GM12878 (cell line): ENCODE measurements around the gene LST1. TPM values are rescaled to one million over a fixed set of nuclear protein-coding genes. Genes with fewer than 3 reads are reported as not detected.

Experiments
- CHD4 ChIP-seq: fragments of 200-600 bp; sonication (generic); IDR thresholded peaks from 2 replicates; pipeline ENCODE4 v1.6.1; 2016; ENCODE audit warnings: mild to moderate bottlenecking
- EZH2 ChIP-seq: IDR thresholded peaks from 2 replicates; pipeline ENCODE4 v1.6.1; 2012; ENCODE audit warnings: low read depth, mild to moderate bottlenecking, control low read depth, inconsistent platforms, low read length, borderline replicate concordance; ENCODE audit not compliant: control insufficient read depth
- MYC ChIP-seq: IDR thresholded peaks from 2 replicates; pipeline ENCODE4 v1.6.1; 2011; ENCODE audit warnings: mild to moderate bottlenecking, low read length, moderate library complexity, inconsistent platforms; ENCODE audit not compliant: insufficient read depth, insufficient replicate concordance, insufficient read length, severe bottlenecking
- PAX5 ChIP-seq: IDR thresholded peaks from 2 replicates; pipeline ENCODE4 v1.6.1; 2011; ENCODE audit warnings: low read depth, low read length, borderline replicate concordance
- RBBP5 ChIP-seq: fragments of 200-600 bp; sonication (generic); conservative IDR thresholded peaks from 2 replicates; pipeline ENCODE4 v1.6.1; 2016
- SPI1 ChIP-seq: IDR thresholded peaks from 2 replicates; pipeline ENCODE4 v1.6.1; 2011; ENCODE audit warnings: low read depth, mild to moderate bottlenecking, low read length, moderate library complexity, borderline replicate concordance; ENCODE audit not compliant: insufficient read depth
- TARDBP ChIP-seq: IDR thresholded peaks from 2 replicates; pipeline ENCODE4 v1.6.1; 2016; ENCODE audit warnings: borderline replicate concordance
- polyA plus RNA-seq, 11 experiments: library from polyadenylated mRNA; depleted of rRNA in 4 of 11; unstranded in 6 of 11; stranded (reverse) in 5 of 11; fragments of >200 nt; fragmentation: Nextera tagmentation in 4 of 11; fragmentation: Illumina TruSeq in 1 of 11; extraction: Ambion mirVana in 4 of 11; extraction: Trizol in 1 of 11; gene quantifications; 1 replicate in 1 of 11; 2 replicates in 10 of 11; pipeline versions ENCODE4 v1.2.1 to v1.2.3, GENCODE V29; 2011 to 2016; ENCODE audit warnings: inconsistent platforms in 2 of 11, missing spikeins in 2 of 11, low read depth in 1 of 11
- total RNA-seq, 4 experiments: library from RNA; depleted of rRNA in 3 of 4; stranded (reverse); fragments of >200 nt in 3 of 4; fragmentation: Illumina TruSeq in 1 of 4; extraction: Trizol in 1 of 4; gene quantifications; 2 replicates each; pipeline versions ENCODE4 v1.2.1 to v1.2.3, GENCODE V29; 2013 to 2021
- TF ChIP-seq, protein P1 (sequence below): fragments of 450-650 bp; IDR thresholded peaks from 2 replicates; pipeline ENCODE4 v1.6.1; 2014; ENCODE audit warnings: mild to moderate bottlenecking
- TF ChIP-seq, protein P2 (sequence below): IDR thresholded peaks from 2 replicates; pipeline ENCODE4 v1.6.1; 2011; ENCODE audit warnings: low read depth, mild to moderate bottlenecking, low read length, moderate library complexity, borderline replicate concordance; ENCODE audit errors: extremely low read depth
- TF ChIP-seq, protein P3 (sequence below): IDR thresholded peaks from 2 replicates; pipeline ENCODE4 v1.6.1; 2011; ENCODE audit warnings: mild to moderate bottlenecking, low read depth, low read length, moderate library complexity; ENCODE audit not compliant: insufficient replicate concordance
- TF ChIP-seq, protein P4 (sequence below): fragments of 450-650 bp; IDR thresholded peaks from 2 replicates; pipeline ENCODE4 v1.6.1; 2017; ENCODE audit warnings: mild to moderate bottlenecking, moderate library complexity
- TF ChIP-seq, protein P5 (sequence below): fragments of 450-650 bp; IDR thresholded peaks from 2 replicates; pipeline ENCODE4 v1.6.1; 2017; ENCODE audit warnings: mild to moderate bottlenecking
- TF ChIP-seq, protein P6 (sequence below): fragments of 150-350 bp; IDR thresholded peaks from 2 replicates; pipeline ENCODE4 v1.6.1; 2016; ENCODE audit warnings: low read depth, low read length
- TF ChIP-seq, protein P7 (sequence below): fragments of 450-650 bp; conservative IDR thresholded peaks from 2 replicates; pipeline ENCODE4 v1.6.1; 2017; ENCODE audit warnings: mild to moderate bottlenecking, moderate library complexity

LST1 gene
- total and polyA plus RNA-seq, 10 of the 15 experiments (the other 5 are each of a cell fraction or from before 2014, with no cell fraction given): 4.1 to 35.5 (median 16.4) TPM

DNA sequence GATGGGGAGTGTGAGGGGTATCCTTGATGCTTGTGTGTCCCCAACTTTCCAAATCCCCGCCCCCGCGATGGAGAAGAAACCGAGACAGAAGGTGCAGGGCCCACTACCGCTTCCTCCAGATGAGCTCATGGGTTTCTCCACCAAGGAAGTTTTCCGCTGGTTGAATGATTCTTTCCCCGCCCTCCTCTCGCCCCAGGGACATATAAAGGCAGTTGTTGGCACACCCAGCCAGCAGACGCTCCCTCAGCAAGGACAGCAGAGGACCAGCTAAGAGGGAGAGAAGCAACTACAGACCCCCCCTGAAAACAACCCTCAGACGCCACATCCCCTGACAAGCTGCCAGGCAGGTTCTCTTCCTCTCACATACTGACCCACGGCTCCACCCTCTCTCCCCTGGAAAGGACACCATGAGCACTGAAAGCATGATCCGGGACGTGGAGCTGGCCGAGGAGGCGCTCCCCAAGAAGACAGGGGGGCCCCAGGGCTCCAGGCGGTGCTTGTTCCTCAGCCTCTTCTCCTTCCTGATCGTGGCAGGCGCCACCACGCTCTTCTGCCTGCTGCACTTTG lies 10.7 kb upstream of the LST1 start, which contains the start of gene TNF (continued):
- TF ChIP-seq, protein P1, sequence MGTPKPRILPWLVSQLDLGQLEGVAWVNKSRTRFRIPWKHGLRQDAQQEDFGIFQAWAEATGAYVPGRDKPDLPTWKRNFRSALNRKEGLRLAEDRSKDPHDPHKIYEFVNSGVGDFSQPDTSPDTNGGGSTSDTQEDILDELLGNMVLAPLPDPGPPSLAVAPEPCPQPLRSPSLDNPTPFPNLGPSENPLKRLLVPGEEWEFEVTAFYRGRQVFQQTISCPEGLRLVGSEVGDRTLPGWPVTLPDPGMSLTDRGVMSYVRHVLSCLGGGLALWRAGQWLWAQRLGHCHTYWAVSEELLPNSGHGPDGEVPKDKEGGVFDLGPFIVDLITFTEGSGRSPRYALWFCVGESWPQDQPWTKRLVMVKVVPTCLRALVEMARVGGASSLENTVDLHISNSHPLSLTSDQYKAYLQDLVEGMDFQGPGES: no peak
- no peak for TF ChIP-seq PAX5
- TF ChIP-seq, protein P2, sequence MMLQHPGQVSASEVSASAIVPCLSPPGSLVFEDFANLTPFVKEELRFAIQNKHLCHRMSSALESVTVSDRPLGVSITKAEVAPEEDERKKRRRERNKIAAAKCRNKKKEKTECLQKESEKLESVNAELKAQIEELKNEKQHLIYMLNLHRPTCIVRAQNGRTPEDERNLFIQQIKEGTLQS: no peak
- TF ChIP-seq, protein P3, sequence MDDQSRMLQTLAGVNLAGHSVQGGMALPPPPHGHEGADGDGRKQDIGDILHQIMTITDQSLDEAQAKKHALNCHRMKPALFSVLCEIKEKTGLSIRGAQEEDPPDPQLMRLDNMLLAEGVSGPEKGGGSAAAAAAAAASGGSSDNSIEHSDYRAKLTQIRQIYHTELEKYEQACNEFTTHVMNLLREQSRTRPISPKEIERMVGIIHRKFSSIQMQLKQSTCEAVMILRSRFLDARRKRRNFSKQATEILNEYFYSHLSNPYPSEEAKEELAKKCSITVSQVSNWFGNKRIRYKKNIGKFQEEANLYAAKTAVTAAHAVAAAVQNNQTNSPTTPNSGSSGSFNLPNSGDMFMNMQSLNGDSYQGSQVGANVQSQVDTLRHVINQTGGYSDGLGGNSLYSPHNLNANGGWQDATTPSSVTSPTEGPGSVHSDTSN: no peak
- TF ChIP-seq, protein P4, sequence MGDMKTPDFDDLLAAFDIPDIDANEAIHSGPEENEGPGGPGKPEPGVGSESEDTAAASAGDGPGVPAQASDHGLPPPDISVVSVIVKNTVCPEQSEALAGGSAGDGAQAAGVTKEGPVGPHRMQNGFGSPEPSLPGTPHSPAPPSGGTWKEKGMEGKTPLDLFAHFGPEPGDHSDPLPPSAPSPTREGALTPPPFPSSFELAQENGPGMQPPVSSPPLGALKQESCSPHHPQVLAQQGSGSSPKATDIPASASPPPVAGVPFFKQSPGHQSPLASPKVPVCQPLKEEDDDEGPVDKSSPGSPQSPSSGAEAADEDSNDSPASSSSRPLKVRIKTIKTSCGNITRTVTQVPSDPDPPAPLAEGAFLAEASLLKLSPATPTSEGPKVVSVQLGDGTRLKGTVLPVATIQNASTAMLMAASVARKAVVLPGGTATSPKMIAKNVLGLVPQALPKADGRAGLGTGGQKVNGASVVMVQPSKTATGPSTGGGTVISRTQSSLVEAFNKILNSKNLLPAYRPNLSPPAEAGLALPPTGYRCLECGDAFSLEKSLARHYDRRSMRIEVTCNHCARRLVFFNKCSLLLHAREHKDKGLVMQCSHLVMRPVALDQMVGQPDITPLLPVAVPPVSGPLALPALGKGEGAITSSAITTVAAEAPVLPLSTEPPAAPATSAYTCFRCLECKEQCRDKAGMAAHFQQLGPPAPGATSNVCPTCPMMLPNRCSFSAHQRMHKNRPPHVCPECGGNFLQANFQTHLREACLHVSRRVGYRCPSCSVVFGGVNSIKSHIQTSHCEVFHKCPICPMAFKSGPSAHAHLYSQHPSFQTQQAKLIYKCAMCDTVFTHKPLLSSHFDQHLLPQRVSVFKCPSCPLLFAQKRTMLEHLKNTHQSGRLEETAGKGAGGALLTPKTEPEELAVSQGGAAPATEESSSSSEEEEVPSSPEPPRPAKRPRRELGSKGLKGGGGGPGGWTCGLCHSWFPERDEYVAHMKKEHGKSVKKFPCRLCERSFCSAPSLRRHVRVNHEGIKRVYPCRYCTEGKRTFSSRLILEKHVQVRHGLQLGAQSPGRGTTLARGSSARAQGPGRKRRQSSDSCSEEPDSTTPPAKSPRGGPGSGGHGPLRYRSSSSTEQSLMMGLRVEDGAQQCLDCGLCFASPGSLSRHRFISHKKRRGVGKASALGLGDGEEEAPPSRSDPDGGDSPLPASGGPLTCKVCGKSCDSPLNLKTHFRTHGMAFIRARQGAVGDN: peak; percentile 76
- TF ChIP-seq, protein P5, sequence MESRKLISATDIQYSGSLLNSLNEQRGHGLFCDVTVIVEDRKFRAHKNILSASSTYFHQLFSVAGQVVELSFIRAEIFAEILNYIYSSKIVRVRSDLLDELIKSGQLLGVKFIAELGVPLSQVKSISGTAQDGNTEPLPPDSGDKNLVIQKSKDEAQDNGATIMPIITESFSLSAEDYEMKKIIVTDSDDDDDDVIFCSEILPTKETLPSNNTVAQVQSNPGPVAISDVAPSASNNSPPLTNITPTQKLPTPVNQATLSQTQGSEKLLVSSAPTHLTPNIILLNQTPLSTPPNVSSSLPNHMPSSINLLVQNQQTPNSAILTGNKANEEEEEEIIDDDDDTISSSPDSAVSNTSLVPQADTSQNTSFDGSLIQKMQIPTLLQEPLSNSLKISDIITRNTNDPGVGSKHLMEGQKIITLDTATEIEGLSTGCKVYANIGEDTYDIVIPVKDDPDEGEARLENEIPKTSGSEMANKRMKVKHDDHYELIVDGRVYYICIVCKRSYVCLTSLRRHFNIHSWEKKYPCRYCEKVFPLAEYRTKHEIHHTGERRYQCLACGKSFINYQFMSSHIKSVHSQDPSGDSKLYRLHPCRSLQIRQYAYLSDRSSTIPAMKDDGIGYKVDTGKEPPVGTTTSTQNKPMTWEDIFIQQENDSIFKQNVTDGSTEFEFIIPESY: no peak
- TF ChIP-seq, protein P6, sequence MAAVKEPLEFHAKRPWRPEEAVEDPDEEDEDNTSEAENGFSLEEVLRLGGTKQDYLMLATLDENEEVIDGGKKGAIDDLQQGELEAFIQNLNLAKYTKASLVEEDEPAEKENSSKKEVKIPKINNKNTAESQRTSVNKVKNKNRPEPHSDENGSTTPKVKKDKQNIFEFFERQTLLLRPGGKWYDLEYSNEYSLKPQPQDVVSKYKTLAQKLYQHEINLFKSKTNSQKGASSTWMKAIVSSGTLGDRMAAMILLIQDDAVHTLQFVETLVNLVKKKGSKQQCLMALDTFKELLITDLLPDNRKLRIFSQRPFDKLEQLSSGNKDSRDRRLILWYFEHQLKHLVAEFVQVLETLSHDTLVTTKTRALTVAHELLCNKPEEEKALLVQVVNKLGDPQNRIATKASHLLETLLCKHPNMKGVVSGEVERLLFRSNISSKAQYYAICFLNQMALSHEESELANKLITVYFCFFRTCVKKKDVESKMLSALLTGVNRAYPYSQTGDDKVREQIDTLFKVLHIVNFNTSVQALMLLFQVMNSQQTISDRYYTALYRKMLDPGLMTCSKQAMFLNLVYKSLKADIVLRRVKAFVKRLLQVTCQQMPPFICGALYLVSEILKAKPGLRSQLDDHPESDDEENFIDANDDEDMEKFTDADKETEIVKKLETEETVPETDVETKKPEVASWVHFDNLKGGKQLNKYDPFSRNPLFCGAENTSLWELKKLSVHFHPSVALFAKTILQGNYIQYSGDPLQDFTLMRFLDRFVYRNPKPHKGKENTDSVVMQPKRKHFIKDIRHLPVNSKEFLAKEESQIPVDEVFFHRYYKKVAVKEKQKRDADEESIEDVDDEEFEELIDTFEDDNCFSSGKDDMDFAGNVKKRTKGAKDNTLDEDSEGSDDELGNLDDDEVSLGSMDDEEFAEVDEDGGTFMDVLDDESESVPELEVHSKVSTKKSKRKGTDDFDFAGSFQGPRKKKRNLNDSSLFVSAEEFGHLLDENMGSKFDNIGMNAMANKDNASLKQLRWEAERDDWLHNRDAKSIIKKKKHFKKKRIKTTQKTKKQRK: 0 out of 2 replicates have a peak, but pooled peaks have one; percentile 8
- no peak for TF ChIP-seq TARDBP
- peak; percentile 52; the same call in 1 of the 2 replicates for TF ChIP-seq SPI1
- no peak for TF ChIP-seq RBBP5
- TF ChIP-seq CHD4: no peak
- TF ChIP-seq, protein P7, sequence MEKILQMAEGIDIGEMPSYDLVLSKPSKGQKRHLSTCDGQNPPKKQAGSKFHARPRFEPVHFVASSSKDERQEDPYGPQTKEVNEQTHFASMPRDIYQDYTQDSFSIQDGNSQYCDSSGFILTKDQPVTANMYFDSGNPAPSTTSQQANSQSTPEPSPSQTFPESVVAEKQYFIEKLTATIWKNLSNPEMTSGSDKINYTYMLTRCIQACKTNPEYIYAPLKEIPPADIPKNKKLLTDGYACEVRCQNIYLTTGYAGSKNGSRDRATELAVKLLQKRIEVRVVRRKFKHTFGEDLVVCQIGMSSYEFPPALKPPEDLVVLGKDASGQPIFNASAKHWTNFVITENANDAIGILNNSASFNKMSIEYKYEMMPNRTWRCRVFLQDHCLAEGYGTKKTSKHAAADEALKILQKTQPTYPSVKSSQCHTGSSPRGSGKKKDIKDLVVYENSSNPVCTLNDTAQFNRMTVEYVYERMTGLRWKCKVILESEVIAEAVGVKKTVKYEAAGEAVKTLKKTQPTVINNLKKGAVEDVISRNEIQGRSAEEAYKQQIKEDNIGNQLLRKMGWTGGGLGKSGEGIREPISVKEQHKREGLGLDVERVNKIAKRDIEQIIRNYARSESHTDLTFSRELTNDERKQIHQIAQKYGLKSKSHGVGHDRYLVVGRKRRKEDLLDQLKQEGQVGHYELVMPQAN: peak; percentile 61; the same call in 1 of the 2 replicates
- no peak for TF ChIP-seq MYC
- TF ChIP-seq EZH2: no peak
